Upper lobe of right lung (tissue), 1 donor: Measurements from ENCODE around the gene GSDME. TPM values are rescaled to one million over a fixed set of nuclear protein-coding genes. Genes with fewer than 3 reads are reported as not detected.

ENCODE experiments used
- ATAC-seq: fragments of 200-7000 bp; cut with Tn5 transposase; one replicate; pipeline ENCODE4 v1.9.1; 2020; ENCODE audit warnings: mild to moderate bottlenecking, moderate library complexity
- DNase-seq: peaks from one replicate; pipeline ENCODE4 v3.0.0-alpha.2; 2020
- H3K27ac ChIP-seq: fragments of 200-600 bp; one replicate; pipeline ENCODE4 v1.8.0; 2022
- H3K27me3 ChIP-seq: fragments of 200-600 bp; one replicate; pipeline ENCODE4 v1.8.0; 2022; ENCODE audit warnings: mild to moderate bottlenecking
- H3K36me3 ChIP-seq: fragments of 200-600 bp; one replicate; pipeline ENCODE4 v1.8.0; 2022
- H3K4me1 ChIP-seq: fragments of 200-600 bp; one replicate; pipeline ENCODE4 v1.8.0; 2022
- H3K4me3 ChIP-seq: fragments of 200-600 bp; one replicate; pipeline ENCODE4 v1.8.0; 2022; ENCODE audit warnings: mild to moderate bottlenecking
- H3K9me3 ChIP-seq: fragments of 200-600 bp; one replicate; pipeline ENCODE4 v1.8.0; 2022
- CTCF ChIP-seq: fragments of 200-600 bp; IDR thresholded peaks from one replicate; pipeline ENCODE4 v1.8.0; 2022; ENCODE audit warnings: antibody characterized with exemption
- intact Hi-C: fragments of 100-400 bp; cut with DNase I; formaldehyde crosslinking; loops from one replicate; pipeline ENCODE4 v1.11.0; 2022
- total RNA-seq: library from RNA; stranded (reverse); fragmentation: NEBNext Ultra II Directional; extraction: Animal tissue kit (Norgen Biotek cat#: 25700); gene quantifications from one replicate; pipeline ENCODE4 v1.2.1, GENCODE V29; 2021
- donor health status: DM: no; HTN: yes; CAD: no; lungs with severe emphysema.

The GSDME gene
- total RNA-seq, 1 donor from 2014 or later = 13.4 TPM

DNA sequence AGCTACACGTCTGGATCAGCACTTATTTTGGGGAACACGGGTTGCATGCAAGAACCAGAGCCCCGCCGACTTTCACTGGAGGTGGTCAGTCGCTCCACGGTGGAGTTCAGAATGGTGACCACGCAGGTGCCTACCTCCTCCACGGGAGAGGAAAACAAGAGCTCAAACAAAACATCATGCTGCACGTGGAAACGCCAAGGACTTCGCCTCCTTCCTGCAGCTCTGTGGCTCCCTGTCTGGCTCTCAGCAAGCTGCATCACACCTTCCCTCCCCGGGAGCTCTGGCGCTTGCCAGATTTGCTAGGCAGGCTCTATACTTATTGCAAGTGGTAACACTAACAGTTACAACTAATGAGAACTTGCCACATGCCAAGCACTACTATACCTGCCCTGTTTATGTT lies 26.0 kb downstream of the GSDME start:
- intact Hi-C loops = no loop called here
- Histone ChIP-seq H3K4me1 (no peaks in the 10 kb centered on the region), H3K27ac (no peak overlapping the region), H3K9me3 (no peaks in the 10 kb centered on the region), H3K27me3 (no peaks in the 10 kb centered on the region), H3K36me3 (no peaks in the 10 kb centered on the region), H3K4me3 (no peak overlapping the region)
- DNase-seq (no peak), ATAC-seq (no peak)
- no peak for TF ChIP-seq CTCF

- Histone ChIP-seq H3K27ac (no peak overlapping the region), H3K27me3 (no peaks in the 10 kb centered on the region), H3K4me1 (no peaks in the 10 kb centered on the region), H3K36me3 (no peaks in the 10 kb centered on the region), H3K4me3 (no peak overlapping the region), H3K9me3 (no peaks in the 10 kb centered on the region)
- ATAC-seq (no peak), DNase-seq (no peak)
- no peak for TF ChIP-seq CTCF
- intact Hi-C loops = no loop called here
These were observed 27.3 kb downstream of the GSDME start for GRCh38 chr7:24730018-24730369.

GRCh38 chr7:24729365-24730017 lies 27.8 kb downstream of the GSDME start:
- H3K9me3 ChIP-seq = no peaks in the 10 kb centered on the region
- ATAC-seq (no peak), DNase-seq (no peak)
- intact Hi-C loops = no loop called here
- no peaks in the 10 kb centered on the region for H3K36me3 ChIP-seq
- no peak for TF ChIP-seq CTCF
- H3K4me1 ChIP-seq = no peaks in the 10 kb centered on the region
- no peak overlapping the region for H3K4me3 ChIP-seq
- no peak overlapping the region for H3K27ac ChIP-seq
- no peaks in the 10 kb centered on the region for H3K27me3 ChIP-seq

DNA sequence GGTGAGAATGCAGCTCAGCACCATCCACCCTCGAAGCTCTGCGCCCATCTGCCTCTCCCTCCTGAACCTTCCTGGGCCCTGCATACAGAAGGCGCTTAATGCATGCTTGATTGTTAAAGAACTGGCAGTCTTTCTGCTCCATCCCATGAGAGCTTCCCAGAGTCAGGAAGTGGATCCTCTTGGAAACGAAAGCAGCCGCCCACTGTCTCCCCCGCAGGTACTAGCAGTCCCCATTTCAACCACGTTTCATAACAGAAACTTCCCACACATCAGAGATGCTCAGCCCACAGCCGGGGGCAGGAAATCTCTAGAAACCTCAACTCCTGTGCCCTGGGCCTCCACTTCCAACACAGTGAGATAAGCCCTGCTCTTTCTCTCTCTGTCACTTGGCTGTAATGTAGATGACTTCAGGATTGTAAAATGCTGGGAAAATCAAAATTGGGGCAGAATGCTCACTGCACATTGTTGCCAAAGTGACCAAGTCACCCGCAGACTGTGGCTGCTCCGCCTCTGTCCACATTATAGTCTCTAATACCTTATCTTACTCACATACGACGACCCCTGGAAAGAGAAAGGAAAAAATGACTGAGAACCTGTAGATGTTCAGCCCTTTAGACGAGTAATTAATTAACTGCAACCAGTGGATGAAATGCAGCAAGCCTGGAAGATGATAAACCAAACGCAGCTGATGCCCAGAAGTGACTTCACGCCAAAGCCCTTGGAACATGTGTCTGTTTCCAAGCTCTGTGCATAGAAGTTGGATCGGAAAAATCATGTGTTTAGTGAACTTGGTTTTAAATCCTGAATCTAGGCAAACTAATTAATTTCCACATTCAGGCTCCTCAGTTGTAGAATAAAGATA lies 28.5 kb downstream of the GSDME start:
- ATAC-seq (no peak), DNase-seq (no peak)
- Histone ChIP-seq H3K27me3 (no peaks in the 10 kb centered on the region), H3K36me3 (no peaks in the 10 kb centered on the region), H3K9me3 (no peaks in the 10 kb centered on the region), H3K4me1 (no peaks in the 10 kb centered on the region), H3K27ac (no peak overlapping the region), H3K4me3 (no peak overlapping the region)
- intact Hi-C loops = no loop called here
- TF ChIP-seq CTCF = no peak

DNA sequence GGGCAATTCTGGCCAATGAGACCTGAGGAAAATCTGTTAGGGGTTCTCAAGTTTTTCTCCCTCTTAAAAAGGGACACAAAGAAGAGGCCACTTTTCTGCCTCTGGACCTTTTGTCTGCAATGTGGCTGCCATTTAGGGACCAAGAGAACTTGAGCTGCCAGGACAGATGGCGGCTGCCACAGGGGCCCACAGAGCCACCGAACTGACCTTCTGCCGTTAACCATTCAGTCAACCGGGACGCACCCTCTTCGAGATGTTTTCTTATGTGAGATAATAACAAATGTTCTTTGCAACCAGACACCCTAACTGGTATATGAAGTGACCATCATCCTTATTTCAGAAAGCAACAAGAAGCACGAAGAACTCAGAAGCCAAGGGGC lies 29.2 kb downstream of the GSDME start:
- no peaks in the 10 kb centered on the region for H3K4me1 ChIP-seq
- no peak for TF ChIP-seq CTCF
- no peak overlapping the region for H3K4me3 ChIP-seq
- no peaks in the 10 kb centered on the region for H3K27me3 ChIP-seq
- no peak for DNase-seq
- H3K27ac ChIP-seq = no peak overlapping the region
- no peaks in the 10 kb centered on the region for H3K9me3 ChIP-seq
- intact Hi-C loops = no loop called here
- ATAC-seq = no peak
- no peaks in the 10 kb centered on the region for H3K36me3 ChIP-seq
